Left renal pelvis (tissue), 4 donors: ENCODE data around the gene POC1A. TPM values are rescaled to one million over a fixed set of nuclear protein-coding genes. Genes with fewer than 3 reads are reported as not detected.
"Not testable (repeated sequence)": the region's sequence is repeated elsewhere in the genome, so short reads cannot be mapped to it uniquely, and the experiment has no call there.

ENCODE experiments used
- DNase-seq, 4 donors: peaks; one replicate each; pipeline ENCODE4 v3.0.0-alpha.2; 2013; ENCODE audit warnings: low read depth in 4 of 4, low spot score in 3 of 4
- polyA plus RNA-seq, 4 donors: library from polyadenylated mRNA; unstranded; fragments of 120-200 nt; gene quantifications; one replicate each; pipeline ENCODE4 v1.2.1, GENCODE V29; 2013; ENCODE audit not compliant: insufficient read length in 4 of 4

POC1A gene
- polyA plus RNA-seq, 4 donors: 6.7 to 8.9 (median 7.6) TPM

- no peak for DNase-seq
Measured at GRCh38 chr3:52155912-52156311, 1.7 kb upstream of the POC1A start.

- DNase-seq: no peak
Measured at GRCh38 chr3:52153389-52154096, 680 bp downstream of the POC1A start.

DNA sequence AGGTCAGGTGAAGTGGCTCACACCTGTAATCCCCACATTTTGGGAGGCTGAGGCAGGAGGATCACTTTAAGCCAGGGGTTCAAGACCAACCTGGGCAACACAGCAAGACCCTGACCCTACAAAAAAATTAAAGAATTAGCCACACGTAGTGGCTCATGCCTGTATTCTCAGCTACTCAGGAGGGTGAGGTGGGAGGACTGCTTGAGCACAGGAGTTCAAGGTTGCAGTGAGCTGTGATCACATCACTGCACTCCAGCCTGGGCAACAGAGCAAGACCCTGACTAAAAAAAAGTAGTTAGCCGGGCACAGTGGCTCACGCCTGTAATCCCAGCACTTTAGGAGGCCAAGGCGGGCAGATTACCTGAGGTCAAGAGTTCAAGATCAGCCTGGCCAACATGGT lies 2.2 kb downstream of the POC1A start:
- DNase-seq: not testable (repeated sequence)

- no peak for DNase-seq
Measured at GRCh38 chr3:52150860-52151259, 3.4 kb downstream of the POC1A start.

- DNase-seq: no peak
Measured at GRCh38 chr3:52150357-52150756, 3.9 kb downstream of the POC1A start.

DNA sequence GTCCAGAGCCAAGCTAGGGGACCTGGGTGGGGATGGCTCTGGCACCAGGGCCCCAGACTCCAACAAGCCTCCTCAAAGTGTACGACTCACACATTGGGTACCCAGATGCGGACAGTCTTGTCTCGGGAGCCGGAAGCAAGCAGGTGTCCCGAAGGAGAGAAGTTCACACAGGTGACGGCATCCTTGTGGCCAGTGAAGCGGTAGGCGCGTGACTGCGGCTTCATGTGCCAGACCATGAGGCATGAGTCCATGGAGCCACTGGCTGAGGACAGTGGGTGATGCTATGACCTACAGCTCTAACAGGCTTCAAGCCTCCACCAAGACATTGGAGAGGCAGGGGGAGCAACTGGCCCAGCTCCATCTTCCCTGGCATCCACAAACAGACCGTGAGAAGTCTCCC lies 4.5 kb downstream of the POC1A start:
- DNase-seq: no peak

- DNase-seq: no peak
Measured at GRCh38 chr3:52149021-52149420, 5.2 kb downstream of the POC1A start.

GRCh38 chr3:52147804-52148203 lies 6.4 kb downstream of the POC1A start:
- DNase-seq: no peak

- DNase-seq: no peak
Measured at GRCh38 chr3:52146811-52147210, 7.4 kb downstream of the POC1A start.

DNA sequence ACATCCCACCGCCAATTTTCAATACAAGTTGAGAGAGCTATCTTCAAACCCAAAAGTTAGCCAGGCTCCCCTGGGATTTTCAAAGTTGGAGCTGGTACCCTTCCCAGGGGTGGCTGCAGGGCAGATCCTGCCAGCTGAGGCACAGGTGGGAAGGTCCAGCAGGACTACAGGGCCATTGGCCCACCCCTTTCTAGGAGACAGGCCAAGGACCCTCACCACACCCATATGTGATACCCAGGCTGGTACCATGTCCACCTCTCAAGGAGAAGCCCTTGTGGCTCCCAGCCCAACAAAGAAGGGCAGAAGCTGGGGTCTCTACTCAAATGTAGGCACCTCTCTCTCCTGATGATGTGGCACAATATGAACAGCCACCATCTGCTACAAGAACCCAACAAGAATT lies 8.0 kb downstream of the POC1A start:
- no peak for DNase-seq

GRCh38 chr3:52145736-52146110 lies 8.5 kb downstream of the POC1A start:
- DNase-seq: no peak

DNA sequence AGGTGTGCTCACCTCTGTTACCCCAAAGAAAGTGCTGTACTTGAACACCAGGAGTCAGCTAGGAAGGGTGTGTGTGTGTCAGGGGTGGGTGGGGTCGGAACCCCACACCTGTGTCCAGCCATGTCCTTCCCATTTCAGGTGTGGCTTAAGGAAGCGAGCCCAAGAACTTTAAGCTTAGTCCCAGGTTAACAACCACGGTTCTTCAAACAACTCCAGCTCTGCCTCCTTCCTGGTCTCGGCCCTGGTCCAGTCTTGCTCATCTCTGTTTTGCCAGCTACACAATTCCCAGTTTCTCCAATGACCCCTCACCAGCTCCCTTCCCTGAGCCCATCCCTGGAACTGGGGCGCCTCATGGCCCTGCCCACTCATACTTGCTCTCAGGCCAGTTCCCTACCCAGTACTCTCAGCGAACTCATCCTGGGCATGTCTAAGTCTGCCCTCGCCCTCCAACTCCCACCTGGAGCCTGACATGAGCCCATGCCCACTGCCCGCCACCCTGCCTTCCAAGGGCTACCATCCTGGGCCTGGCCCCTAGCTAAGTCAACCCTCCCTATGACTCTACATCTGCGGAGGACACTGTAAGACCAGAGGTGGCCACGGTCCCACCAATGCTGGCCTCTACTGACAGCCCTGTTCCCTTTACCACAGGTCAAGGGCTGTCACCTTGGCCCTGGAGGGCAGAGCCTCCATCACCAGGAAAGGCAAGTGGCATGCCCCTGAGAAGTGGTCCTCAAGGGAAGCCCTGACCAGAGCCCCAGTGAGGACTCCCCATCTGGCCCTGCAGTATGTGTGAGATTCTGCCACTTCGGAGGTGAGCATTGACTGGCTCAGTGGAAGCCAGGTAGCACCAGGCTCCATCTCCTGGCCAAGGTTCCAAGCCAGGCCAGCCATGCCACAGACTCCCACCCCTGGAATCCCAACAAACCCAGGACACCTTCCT lies 9.2 kb downstream of the POC1A start:
- no peak for DNase-seq

- DNase-seq: peak; percentile 39 to 60 (median 47)
Measured at GRCh38 chr3:52144034-52144795, 10.0 kb downstream of the POC1A start.

GRCh38 chr3:52143616-52144015 lies 10.6 kb downstream of the POC1A start:
- DNase-seq: no peak

DNA sequence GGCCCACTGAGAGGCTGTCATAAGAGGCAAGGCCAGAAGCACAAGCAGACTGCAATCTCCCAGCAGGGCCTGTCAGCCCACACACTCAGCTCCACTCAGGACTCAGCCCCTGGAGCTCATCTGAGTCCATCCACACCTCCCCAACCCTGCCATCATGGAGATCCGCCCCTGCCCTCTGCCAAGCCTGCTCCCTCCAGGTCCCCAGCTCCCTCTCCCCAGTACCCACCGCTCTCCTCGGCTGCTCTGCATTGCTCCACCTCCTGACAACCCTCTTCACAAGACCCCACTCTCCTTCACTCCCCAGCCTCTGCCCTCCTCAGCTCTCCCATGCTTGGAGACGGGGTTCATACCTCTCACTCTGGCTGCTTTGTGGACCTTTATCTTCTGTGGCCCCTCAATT lies 11.1 kb downstream of the POC1A start:
- no peak for DNase-seq

GRCh38 chr3:52141751-52142150 lies 12.5 kb downstream of the POC1A start:
- DNase-seq: no peak

- DNase-seq: no peak
Measured at GRCh38 chr3:52140769-52141168, 13.5 kb downstream of the POC1A start.

DNA sequence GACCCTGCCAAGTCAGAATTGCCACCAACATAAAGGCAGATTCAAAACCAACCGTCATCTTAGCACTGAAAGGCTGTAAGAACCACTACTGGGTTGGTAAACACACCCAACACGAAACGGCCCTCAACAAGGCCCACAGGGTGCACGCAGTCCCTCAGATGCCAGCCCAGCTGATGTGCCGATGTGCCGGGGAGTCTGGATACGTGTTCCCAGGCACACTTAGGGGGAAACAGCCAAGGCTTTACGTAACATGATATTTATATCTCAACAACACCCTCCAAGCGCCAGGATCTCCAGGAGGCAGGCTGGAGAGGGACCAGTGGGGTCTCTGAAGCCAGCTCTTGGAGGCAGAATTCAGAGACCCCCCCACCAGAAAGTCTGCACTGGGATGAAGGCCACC lies 14.2 kb downstream of the POC1A start:
- DNase-seq: no peak

DNA sequence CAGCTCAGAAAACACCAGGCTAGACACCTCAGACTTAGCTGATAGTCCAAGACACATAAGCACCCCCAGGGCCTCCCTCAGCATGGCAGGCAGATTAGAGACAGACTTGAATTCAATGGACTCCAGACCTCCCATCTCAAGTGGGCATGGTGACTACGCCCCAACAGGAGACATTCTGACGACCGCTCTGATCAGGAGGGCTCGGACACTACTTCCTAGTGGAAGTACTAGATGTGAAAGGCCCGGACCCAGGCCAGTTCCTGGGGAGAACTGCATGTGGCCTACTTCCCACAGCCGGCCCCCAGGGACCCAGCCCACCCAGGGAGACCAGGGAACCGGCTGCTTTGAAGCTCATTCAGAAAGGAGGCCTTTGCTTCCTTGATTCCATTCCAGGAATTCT lies 16.9 kb downstream of the POC1A start:
- DNase-seq: no peak

GRCh38 chr3:52136513-52136912 lies 17.7 kb downstream of the POC1A start:
- no peak for DNase-seq

DNA sequence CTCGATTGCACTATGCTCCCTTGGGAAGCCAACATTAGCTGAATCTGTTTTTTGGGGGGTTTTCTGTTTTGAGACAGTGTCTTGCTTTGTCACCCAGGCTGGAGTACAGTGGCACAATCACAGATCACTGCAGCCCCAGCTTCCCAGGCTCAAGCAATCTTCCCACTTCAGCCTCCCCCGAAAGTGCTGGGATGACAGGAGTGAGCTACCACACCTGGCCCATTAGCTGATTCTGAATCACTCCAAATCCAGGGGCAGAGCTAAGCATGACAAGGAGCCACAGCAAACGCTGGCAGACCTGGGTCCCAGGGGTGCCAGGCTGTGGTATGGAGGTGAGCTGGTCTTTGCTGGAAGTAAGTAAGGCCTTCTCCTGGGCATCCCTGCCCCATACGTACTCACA lies 18.9 kb downstream of the POC1A start:
- no peak for DNase-seq
